CD4-positive, alpha-beta T cell treated with Interleukin-15 for 1 hour (primary cell): Measurements from ENCODE around the gene VWA1.
"Not testable (repeated sequence)": the region's sequence is repeated elsewhere in the genome, so short reads cannot be mapped to it uniquely, and the experiment has no call there.

Experiments used
- DNase-seq: peaks from one replicate; pipeline ENCODE4 v3.0.0-alpha.2; 2020

VWA1 gene

GRCh38 chr1:1435106-1435903 lies at the start of gene VWA1:
Gene VWA1, plus strand, starts transcription at chr1:1435690. Its CDS starts 59 bp downstream, at chr1:1435749.
- peak; percentile 52 for DNase-seq

- DNase-seq = no peak
Measured at GRCh38 chr1:1385931-1386330, 49.6 kb upstream of the VWA1 start.

- DNase-seq = no peak
Measured at GRCh38 chr1:1387098-1388077, 48.1 kb upstream of the VWA1 start.

GRCh38 chr1:1388078-1388472 lies 47.4 kb upstream of the VWA1 start:
- DNase-seq = no peak

- DNase-seq = no peak
Measured at GRCh38 chr1:1390675-1391074, 44.8 kb upstream of the VWA1 start.

GRCh38 chr1:1391225-1391624 lies 44.3 kb upstream of the VWA1 start:
- no peak for DNase-seq

- DNase-seq = no peak
Measured at GRCh38 chr1:1393014-1393413, 42.5 kb upstream of the VWA1 start.

- no peak for DNase-seq
Measured at GRCh38 chr1:1393428-1393827, 42.1 kb upstream of the VWA1 start.

- DNase-seq = no peak
Measured at GRCh38 chr1:1394116-1394515, 41.4 kb upstream of the VWA1 start.

GRCh38 chr1:1395166-1395565 lies 40.3 kb upstream of the VWA1 start:
- DNase-seq = no peak

- no peak for DNase-seq
Measured at GRCh38 chr1:1397839-1398523, 37.5 kb upstream of the VWA1 start.

GRCh38 chr1:1398677-1399186 lies 36.8 kb upstream of the VWA1 start:
- no peak for DNase-seq

- DNase-seq = peak; percentile 98
Measured at GRCh38 chr1:1399187-1399871, 36.2 kb upstream of the VWA1 start, which contains the start of gene CCNL2. Gene CCNL2, minus strand, starts transcription at chr1:1399335. Its CDS starts 29 bp downstream, at chr1:1399306.

GRCh38 chr1:1399872-1400575 lies 35.5 kb upstream of the VWA1 start:
- DNase-seq = no peak

GRCh38 chr1:1400576-1401456 lies 34.7 kb upstream of the VWA1 start:
- DNase-seq = no peak

- DNase-seq = no peak
Measured at GRCh38 chr1:1401457-1402010, 34.0 kb upstream of the VWA1 start.

GRCh38 chr1:1402072-1402900 lies 33.2 kb upstream of the VWA1 start:
- DNase-seq = no peak

- DNase-seq = not testable (repeated sequence)
Measured at GRCh38 chr1:1402901-1403392, 32.5 kb upstream of the VWA1 start.

- DNase-seq = no peak
Measured at GRCh38 chr1:1403653-1404052, 31.8 kb upstream of the VWA1 start.
